Endodermal cell (in vitro differentiated cells): ENCODE measurements around the gene OR9I1. TPM values are rescaled to one million over a fixed set of nuclear protein-coding genes. Genes with fewer than 3 reads are reported as not detected.

Experiments used
- DNase-seq: peaks from one replicate; pipeline ENCODE4 v3.0.0-alpha.2; 2017
- H3K27ac ChIP-seq: 2 replicates; pipeline ENCODE4 v1.5.1; 2013; ENCODE audit warnings: mild to moderate bottlenecking, low read depth, low read length, moderate library complexity
- H3K27me3 ChIP-seq: 2 replicates; pipeline ENCODE4 v1.6.1; 2013; ENCODE audit warnings: mild to moderate bottlenecking, low read length, moderate library complexity; ENCODE audit not compliant: insufficient read depth, control insufficient read depth, poor library complexity, severe bottlenecking
- H3K36me3 ChIP-seq: 2 replicates; pipeline ENCODE4 v1.7.0; 2013; ENCODE audit warnings: mild to moderate bottlenecking, low read length, moderate library complexity; ENCODE audit not compliant: control insufficient read depth, insufficient read depth
- H3K4me1 ChIP-seq: one replicate; pipeline ENCODE4 v1.7.0; 2013; ENCODE audit warnings: low read length; ENCODE audit not compliant: control insufficient read depth, insufficient read depth
- H3K4me3 ChIP-seq: 2 replicates; pipeline ENCODE4 v1.5.1; 2013; ENCODE audit warnings: mild to moderate bottlenecking, low read length, moderate library complexity
- H3K9ac ChIP-seq: 2 replicates; pipeline ENCODE4 v1.6.1; 2013; ENCODE audit warnings: mild to moderate bottlenecking, low read length, moderate library complexity; ENCODE audit not compliant: poor library complexity, severe bottlenecking; ENCODE audit errors: extremely low read depth
- H3K9me3 ChIP-seq: 2 replicates; pipeline ENCODE4 v1.6.1; 2013; ENCODE audit warnings: mild to moderate bottlenecking, low read length, moderate library complexity; ENCODE audit not compliant: control insufficient read depth
- H3K27ac Mint-ChIP-seq: 2 replicates; pipeline ENCODE4 v1.8.0; 2020; ENCODE audit warnings: mixed read lengths
- H3K27me3 Mint-ChIP-seq: 2 replicates; pipeline ENCODE4 v1.8.0; 2021; ENCODE audit warnings: mild to moderate bottlenecking, mixed read lengths; ENCODE audit not compliant: insufficient read depth
- H3K36me3 Mint-ChIP-seq: 2 replicates; pipeline ENCODE4 v1.8.0; 2020; ENCODE audit warnings: low read depth, mixed read lengths
- H3K4me1 Mint-ChIP-seq: 2 replicates; pipeline ENCODE4 v1.8.0; 2020; ENCODE audit warnings: mixed read lengths
- H3K4me3 Mint-ChIP-seq: 2 replicates; pipeline ENCODE4 v1.8.0; 2020; ENCODE audit warnings: mild to moderate bottlenecking, moderate library complexity, mixed read lengths
- H3K9me3 Mint-ChIP-seq: 2 replicates; pipeline ENCODE4 v1.8.0; 2020; ENCODE audit warnings: mild to moderate bottlenecking, mixed read lengths
- WGBS, 2 experiments: methylation state at CpG; one replicate each; pipeline versions ENCODE4 v1.1.5 to v1.1.7; 2013; ENCODE audit warnings: missing lambda C conversion rate in 2 of 2, mixed read lengths in 1 of 2; ENCODE audit not compliant: insufficient coverage in 1 of 2, insufficient read length in 1 of 2; 5-methylcytosine and 5-hydroxymethylcytosine counted together
- total RNA-seq, 2 donors: library from RNA; stranded (reverse); fragmentation: NEBNext Ultra II Directional in 1 of 2; extraction: Animal tissue kit (Norgen Biotek cat#: 25700) in 1 of 2; gene quantifications; 2 replicates in 1 of 2; 3 replicates in 1 of 2; pipeline ENCODE4 v1.2.1, GENCODE V29; 2021
- TF ChIP-seq, protein P1 (sequence below): fragments of 200-600 bp; sonication (generic); conservative IDR thresholded peaks from 2 replicates; pipeline ENCODE4 v1.5.0; 2021; ENCODE audit warnings: antibody characterized with exemption, mild to moderate bottlenecking

OR9I1 gene
- total RNA-seq, 2 donors from 2014 or later = not detected

DNA sequence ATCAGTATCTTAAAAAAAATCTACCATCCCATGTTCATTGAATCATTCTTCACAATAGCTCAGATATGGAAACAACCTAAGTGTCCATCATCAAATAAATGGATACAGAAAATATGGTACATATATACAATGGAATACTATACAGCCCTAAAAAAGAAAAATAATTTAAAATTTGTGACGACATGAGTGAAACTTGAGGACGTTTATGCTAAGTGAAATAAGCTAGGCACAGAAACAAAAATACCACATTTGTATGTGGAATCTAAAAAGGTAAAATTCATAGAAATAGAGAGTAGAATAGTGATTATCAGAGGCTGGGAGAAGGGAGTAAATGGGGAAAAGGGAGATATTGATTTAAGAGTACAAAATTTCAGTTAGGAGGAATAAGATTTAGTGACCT lies 38.8 kb downstream of the OR9I1 start:
- no peak overlapping the region for H3K4me3 Mint-ChIP-seq
- TF ChIP-seq, protein P1, sequence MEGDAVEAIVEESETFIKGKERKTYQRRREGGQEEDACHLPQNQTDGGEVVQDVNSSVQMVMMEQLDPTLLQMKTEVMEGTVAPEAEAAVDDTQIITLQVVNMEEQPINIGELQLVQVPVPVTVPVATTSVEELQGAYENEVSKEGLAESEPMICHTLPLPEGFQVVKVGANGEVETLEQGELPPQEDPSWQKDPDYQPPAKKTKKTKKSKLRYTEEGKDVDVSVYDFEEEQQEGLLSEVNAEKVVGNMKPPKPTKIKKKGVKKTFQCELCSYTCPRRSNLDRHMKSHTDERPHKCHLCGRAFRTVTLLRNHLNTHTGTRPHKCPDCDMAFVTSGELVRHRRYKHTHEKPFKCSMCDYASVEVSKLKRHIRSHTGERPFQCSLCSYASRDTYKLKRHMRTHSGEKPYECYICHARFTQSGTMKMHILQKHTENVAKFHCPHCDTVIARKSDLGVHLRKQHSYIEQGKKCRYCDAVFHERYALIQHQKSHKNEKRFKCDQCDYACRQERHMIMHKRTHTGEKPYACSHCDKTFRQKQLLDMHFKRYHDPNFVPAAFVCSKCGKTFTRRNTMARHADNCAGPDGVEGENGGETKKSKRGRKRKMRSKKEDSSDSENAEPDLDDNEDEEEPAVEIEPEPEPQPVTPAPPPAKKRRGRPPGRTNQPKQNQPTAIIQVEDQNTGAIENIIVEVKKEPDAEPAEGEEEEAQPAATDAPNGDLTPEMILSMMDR = no peak
- peaks cover 8% of the 10 kb centered on the region for H3K9me3 Mint-ChIP-seq
- Histone ChIP-seq H3K4me1 (no peaks in the 10 kb centered on the region), H3K36me3 (no peaks in the 10 kb centered on the region), H3K9me3 (peaks cover 6% of the 10 kb centered on the region), H3K27ac (no peak overlapping the region), H3K4me3 (no peak overlapping the region), H3K9ac (no peak overlapping the region), H3K27me3 (no peaks in the 10 kb centered on the region)
- no peaks in the 10 kb centered on the region for H3K36me3 Mint-ChIP-seq
- no peaks in the 10 kb centered on the region for H3K27me3 Mint-ChIP-seq
- no peak for DNase-seq
- 75 to 79% methylated on average over 2 of the region's 2 CpGs for WGBS, 2 experiments
- no peaks in the 10 kb centered on the region for H3K4me1 Mint-ChIP-seq
- no peak overlapping the region for H3K27ac Mint-ChIP-seq

DNA sequence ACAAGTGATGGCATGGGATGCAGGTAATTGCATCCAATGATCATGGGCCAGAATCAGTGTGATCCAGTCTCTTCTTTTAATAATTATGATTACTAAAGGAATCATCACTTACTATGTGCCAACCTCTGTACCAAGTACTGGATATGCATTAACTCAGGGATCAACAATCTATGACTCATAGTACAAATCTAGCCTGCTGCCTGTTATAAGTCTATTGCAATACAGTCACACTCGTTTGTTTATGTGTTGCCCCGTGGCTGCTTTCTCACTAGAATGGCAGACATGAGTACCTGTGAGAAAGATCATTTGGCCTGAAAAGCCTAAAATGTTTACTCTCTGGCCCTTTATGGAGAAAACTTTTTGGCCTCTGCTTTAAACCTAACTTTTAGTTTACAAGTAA lies 49.5 kb downstream of the OR9I1 start:
- 0 to 43% methylated on average over 1 to 2 of the region's 2 CpGs for WGBS, 2 experiments
- Histone ChIP-seq H3K4me3 (no peak overlapping the region), H3K9me3 (no peaks in the 10 kb centered on the region), H3K9ac (no peak overlapping the region), H3K4me1 (no peaks in the 10 kb centered on the region), H3K27ac (no peak overlapping the region), H3K36me3 (no peaks in the 10 kb centered on the region), H3K27me3 (no peaks in the 10 kb centered on the region)
- no peak overlapping the region for H3K27ac Mint-ChIP-seq
- peaks cover 7% of the 10 kb centered on the region for H3K9me3 Mint-ChIP-seq
- peaks cover 4% of the 10 kb centered on the region for H3K4me1 Mint-ChIP-seq
- no peaks in the 10 kb centered on the region for H3K36me3 Mint-ChIP-seq
- DNase-seq = no peak
- TF ChIP-seq, protein P1 = no peak
- no peak overlapping the region for H3K4me3 Mint-ChIP-seq
- H3K27me3 Mint-ChIP-seq = no peaks in the 10 kb centered on the region

DNA sequence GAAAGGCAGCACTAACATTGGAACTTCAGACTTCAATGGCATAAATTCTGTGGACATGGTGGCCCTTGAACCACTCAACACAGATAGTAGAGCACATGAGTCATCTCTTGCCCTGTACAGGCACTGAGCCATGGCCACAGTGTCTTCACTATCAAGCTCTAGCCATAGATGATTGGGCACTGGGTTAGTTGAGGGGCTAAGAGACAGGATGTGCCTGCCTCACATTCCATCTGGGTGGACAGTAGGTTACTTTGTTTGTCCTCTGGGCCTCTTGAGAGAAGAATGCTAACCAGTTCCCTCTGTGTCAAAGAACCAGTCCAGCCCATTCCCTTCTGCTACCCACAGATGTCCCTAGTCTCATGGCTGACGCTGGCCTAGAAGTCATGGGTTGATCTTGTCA lies 54.7 kb downstream of the OR9I1 start:
- H3K27me3 Mint-ChIP-seq = no peaks in the 10 kb centered on the region
- H3K36me3 Mint-ChIP-seq = no peaks in the 10 kb centered on the region
- H3K27ac Mint-ChIP-seq = no peak overlapping the region
- H3K4me3 ChIP-seq = no peak overlapping the region
- no peak overlapping the region for H3K27ac ChIP-seq
- no peak for DNase-seq
- TF ChIP-seq, protein P1 = no peak
- H3K27me3 ChIP-seq = no peaks in the 10 kb centered on the region
- H3K9ac ChIP-seq = no peak overlapping the region
- peaks cover 8% of the 10 kb centered on the region for H3K4me1 Mint-ChIP-seq
- WGBS, 2 experiments = 83% methylated on average over 1 of the region's 1 CpG; no CpG with 5 or more reads in 1 of the 2 experiments
- H3K9me3 ChIP-seq = no peaks in the 10 kb centered on the region
- H3K4me1 ChIP-seq = no peaks in the 10 kb centered on the region
- H3K4me3 Mint-ChIP-seq = no peak overlapping the region
- peaks cover 7% of the 10 kb centered on the region for H3K9me3 Mint-ChIP-seq
- no peaks in the 10 kb centered on the region for H3K36me3 ChIP-seq
